HEK293 (cell line): Measurements from ENCODE around the gene VRK3.

Experiments used
- EGR2 ChIP-seq: fragments of 450-650 bp; formaldehyde crosslinking; IDR thresholded peaks from 2 replicates; pipeline ENCODE4 v1.5.1; 2016; ENCODE audit warnings: low read depth, missing biosample characterization, missing genetic modification characterization
- FEZF1 ChIP-seq: fragments of 450-650 bp; formaldehyde crosslinking; IDR thresholded peaks from 2 replicates; pipeline ENCODE4 v1.5.1; 2016; ENCODE audit warnings: missing biosample characterization, missing genetic modification characterization
- GLIS1 ChIP-seq: fragments of 450-650 bp; formaldehyde crosslinking; IDR thresholded peaks from 2 replicates; pipeline ENCODE4 v1.5.1; 2016; ENCODE audit warnings: missing biosample characterization, missing genetic modification characterization
- HOXA7 ChIP-seq: sonication (generic); formaldehyde crosslinking; IDR thresholded peaks from 2 replicates; pipeline ENCODE4 v1.8.1; 2022; ENCODE audit warnings: missing genetic modification reagents, borderline replicate concordance
- HOXC10 ChIP-seq: sonication (generic); formaldehyde crosslinking; IDR thresholded peaks from 2 replicates; pipeline ENCODE4 v1.8.1; 2023; ENCODE audit warnings: mild to moderate bottlenecking, missing genetic modification reagents
- KLF16 ChIP-seq: fragments of 450-650 bp; formaldehyde crosslinking; IDR thresholded peaks from 2 replicates; pipeline ENCODE4 v1.5.1; 2017; ENCODE audit warnings: missing biosample characterization, missing genetic modification characterization
- MYNN ChIP-seq: fragments of 450-650 bp; formaldehyde crosslinking; IDR thresholded peaks from 2 replicates; pipeline ENCODE4 v1.5.1; 2016; ENCODE audit warnings: missing biosample characterization, missing genetic modification characterization, borderline replicate concordance
- SCRT1 ChIP-seq: fragments of 450-650 bp; formaldehyde crosslinking; IDR thresholded peaks from 2 replicates; pipeline ENCODE4 v1.5.1; 2016; ENCODE audit warnings: missing biosample characterization, missing genetic modification characterization, borderline replicate concordance
- SCRT2 ChIP-seq: fragments of 450-650 bp; formaldehyde crosslinking; IDR thresholded peaks from 2 replicates; pipeline ENCODE4 v1.5.1; 2016; ENCODE audit warnings: missing biosample characterization, missing genetic modification characterization
- SP2 ChIP-seq: fragments of 450-650 bp; formaldehyde crosslinking; IDR thresholded peaks from 2 replicates; pipeline ENCODE4 v1.5.1; 2016; ENCODE audit warnings: missing biosample characterization, missing genetic modification characterization
- TSHZ1 ChIP-seq: fragments of 450-650 bp; formaldehyde crosslinking; IDR thresholded peaks from 2 replicates; pipeline ENCODE4 v1.5.1; 2016; ENCODE audit warnings: missing biosample characterization, missing genetic modification characterization, borderline replicate concordance
- ZBTB17 ChIP-seq: fragments of 450-650 bp; formaldehyde crosslinking; IDR thresholded peaks from 2 replicates; pipeline ENCODE4 v1.5.1; 2016; ENCODE audit warnings: missing biosample characterization, missing genetic modification characterization
- ZBTB20 ChIP-seq: fragments of 450-650 bp; formaldehyde crosslinking; IDR thresholded peaks from 2 replicates; pipeline ENCODE4 v1.5.1; 2016; ENCODE audit warnings: missing biosample characterization, missing genetic modification characterization
- ZBTB7A ChIP-seq: fragments of 450-650 bp; formaldehyde crosslinking; IDR thresholded peaks from 2 replicates; pipeline ENCODE4 v1.5.1; 2016; ENCODE audit warnings: low read depth, missing biosample characterization, missing genetic modification characterization
- ZBTB8A ChIP-seq: fragments of 450-650 bp; formaldehyde crosslinking; IDR thresholded peaks from 2 replicates; pipeline ENCODE4 v1.5.1; 2016; ENCODE audit warnings: missing biosample characterization, missing genetic modification characterization
- ZFHX2 ChIP-seq: fragments of 450-650 bp; formaldehyde crosslinking; conservative IDR thresholded peaks from 2 replicates; pipeline ENCODE4 v1.5.1; 2016; ENCODE audit warnings: missing biosample characterization, missing genetic modification characterization
- ZFP3 ChIP-seq: fragments of 450-650 bp; formaldehyde crosslinking; IDR thresholded peaks from 2 replicates; pipeline ENCODE4 v1.5.1; 2016; ENCODE audit warnings: low read depth, missing biosample characterization, missing genetic modification characterization
- ZFP37 ChIP-seq: fragments of 450-650 bp; formaldehyde crosslinking; IDR thresholded peaks from 2 replicates; pipeline ENCODE4 v1.5.1; 2016; ENCODE audit warnings: missing biosample characterization, missing genetic modification characterization
- ZNF18 ChIP-seq: fragments of 450-650 bp; formaldehyde crosslinking; IDR thresholded peaks from 2 replicates; pipeline ENCODE4 v1.5.1; 2016; ENCODE audit warnings: missing biosample characterization, missing genetic modification characterization
- ZNF19 ChIP-seq: fragments of 450-650 bp; formaldehyde crosslinking; IDR thresholded peaks from 2 replicates; pipeline ENCODE4; 2016; ENCODE audit warnings: missing biosample characterization, missing genetic modification characterization, low read depth
- ZNF23 ChIP-seq: fragments of 450-650 bp; formaldehyde crosslinking; IDR thresholded peaks from 2 replicates; pipeline ENCODE4 v1.5.1; 2016; ENCODE audit warnings: missing biosample characterization, missing genetic modification characterization, borderline replicate concordance
- ZNF248 ChIP-seq: fragments of 450-650 bp; formaldehyde crosslinking; IDR thresholded peaks from 2 replicates; pipeline ENCODE4 v1.5.1; 2017; ENCODE audit warnings: missing biosample characterization, missing genetic modification characterization
- ZNF292 ChIP-seq: fragments of 450-650 bp; formaldehyde crosslinking; IDR thresholded peaks from 2 replicates; pipeline ENCODE4 v1.5.1; 2016; ENCODE audit warnings: low read depth, missing biosample characterization, missing genetic modification characterization, borderline replicate concordance
- ZNF335 ChIP-seq: fragments of 450-650 bp; formaldehyde crosslinking; conservative IDR thresholded peaks from 2 replicates; pipeline ENCODE4 v1.5.1; 2016; ENCODE audit warnings: missing biosample characterization, missing genetic modification characterization
- ZNF529 ChIP-seq: fragments of 450-650 bp; formaldehyde crosslinking; IDR thresholded peaks from 2 replicates; pipeline ENCODE4 v1.5.1; 2017; ENCODE audit warnings: missing genetic modification characterization, missing biosample characterization; ENCODE audit not compliant: insufficient replicate concordance
- ZNF571 ChIP-seq: fragments of 450-650 bp; formaldehyde crosslinking; IDR thresholded peaks from 2 replicates; pipeline ENCODE4 v1.5.0; 2017; ENCODE audit warnings: missing biosample characterization, missing genetic modification characterization
- ZNF600 ChIP-seq: fragments of 450-650 bp; formaldehyde crosslinking; IDR thresholded peaks from 2 replicates; pipeline ENCODE4 v1.5.1; 2016; ENCODE audit warnings: missing biosample characterization, missing genetic modification characterization
- ZNF639 ChIP-seq: fragments of 450-650 bp; formaldehyde crosslinking; IDR thresholded peaks from 2 replicates; pipeline ENCODE4 v1.5.1; 2016; ENCODE audit warnings: missing biosample characterization, missing genetic modification characterization
- ZNF660 ChIP-seq: fragments of 450-650 bp; IDR thresholded peaks from 2 replicates; pipeline ENCODE4 v1.5.1; 2018; ENCODE audit warnings: missing biosample characterization, mild to moderate bottlenecking, missing genetic modification characterization
- ZNF707 ChIP-seq: fragments of 450-650 bp; formaldehyde crosslinking; IDR thresholded peaks from 2 replicates; pipeline ENCODE4 v1.5.1; 2016; ENCODE audit warnings: missing biosample characterization, missing genetic modification characterization
- ZNF76 ChIP-seq: fragments of 450-650 bp; formaldehyde crosslinking; IDR thresholded peaks from 2 replicates; pipeline ENCODE4; 2016; ENCODE audit warnings: low read depth, missing biosample characterization, missing genetic modification characterization, borderline replicate concordance
- TF ChIP-seq, protein P1 (sequence below): fragments of 450-650 bp; formaldehyde crosslinking; IDR thresholded peaks from 2 replicates; pipeline ENCODE4 v1.5.1; 2016; ENCODE audit warnings: missing biosample characterization, missing genetic modification characterization

Gene VRK3

DNA sequence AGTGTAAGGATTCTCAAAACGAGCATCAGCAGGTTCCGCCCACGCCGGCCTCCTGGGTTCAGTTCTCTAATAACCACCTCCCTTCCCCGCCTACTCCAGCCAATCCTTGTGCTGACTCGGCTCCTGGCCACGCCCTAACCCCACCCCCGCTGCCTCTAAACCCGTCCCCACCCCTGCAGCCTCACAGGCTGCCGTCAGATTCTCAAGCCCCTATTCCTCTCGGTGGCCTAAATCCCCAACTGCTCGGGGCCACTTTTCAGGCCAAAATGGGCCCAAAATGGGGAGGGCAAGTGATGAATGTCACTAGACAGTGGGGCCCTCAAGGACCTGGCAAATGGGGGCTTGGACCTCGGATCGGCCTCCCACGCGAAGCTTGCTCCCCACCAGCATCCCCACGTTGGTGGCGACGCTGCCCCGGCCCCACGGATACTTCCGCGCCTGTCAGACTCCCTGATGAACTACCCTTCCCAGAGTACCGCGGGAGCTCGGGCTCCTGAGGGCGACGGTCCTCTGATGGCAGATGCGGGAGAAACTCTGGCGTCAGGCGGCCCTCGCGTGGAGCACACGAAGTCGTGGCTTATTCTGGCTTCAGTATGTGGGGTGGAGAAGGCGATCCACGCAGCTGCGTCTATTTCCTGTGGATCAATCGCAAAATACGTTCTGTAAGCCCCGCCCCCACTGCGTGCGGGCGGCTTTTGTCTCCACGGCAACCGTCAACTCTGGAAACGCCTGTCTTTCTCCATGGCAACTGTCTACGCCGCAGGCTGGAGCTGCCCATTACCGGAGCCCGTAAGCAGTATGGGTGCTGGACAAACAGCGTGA, 25.4 kb upstream of the VRK3 start (continued):
- TF ChIP-seq ZBTB7A (tag by site-specific recombination) (no peak), SCRT2 (tag by site-specific recombination) (no peak), ZNF707 (tag by site-specific recombination) (no peak), HOXC10 (CRISPR knock-in tag) (no peak), ZNF23 (no peak), HOXA7 (CRISPR knock-in tag) (no peak), ZNF292 (tag by site-specific recombination) (no peak), ZNF639 (tag by site-specific recombination) (0 out of 2 replicates have a peak, but pooled peaks have one; percentile 28), ZBTB8A (peak; percentile 80), ZNF18 (tag by site-specific recombination) (no peak), TSHZ1 (tag by site-specific recombination) (no peak), ZNF571 (tag by site-specific recombination) (no peak), ZNF76 (peak; percentile 82), GLIS1 (tag by site-specific recombination) (peak; percentile 87), ZNF19 (tag by site-specific recombination) (no peak), SCRT1 (tag by site-specific recombination) (no peak), ZNF335 (peak; percentile 99), EGR2 (tag by site-specific recombination) (peak; percentile 67), ZNF248 (tag by site-specific recombination) (no peak), SP2 (tag by site-specific recombination) (peak; percentile 72), ZFP3 (no peak), ZNF660 (tag by site-specific recombination) (peak; percentile 35; the same call in 1 of the 2 replicates), FEZF1 (tag by site-specific recombination) (peak; percentile 42; the same call in 1 of the 2 replicates), ZBTB20 (peak; percentile 73), ZNF529 (tag by site-specific recombination) (no peak), ZNF600 (tag by site-specific recombination) (peak; percentile 18; the same call in 1 of the 2 replicates), ZBTB17 (peak; percentile 79), MYNN (tag by site-specific recombination) (peak; percentile 95), KLF16 (tag by site-specific recombination) (peak; percentile 55), ZFP37 (0 out of 2 replicates have a peak, but pooled peaks have one; percentile 52), ZFHX2 (tag by site-specific recombination) (peak; percentile 81)
- TF ChIP-seq, protein P1, sequence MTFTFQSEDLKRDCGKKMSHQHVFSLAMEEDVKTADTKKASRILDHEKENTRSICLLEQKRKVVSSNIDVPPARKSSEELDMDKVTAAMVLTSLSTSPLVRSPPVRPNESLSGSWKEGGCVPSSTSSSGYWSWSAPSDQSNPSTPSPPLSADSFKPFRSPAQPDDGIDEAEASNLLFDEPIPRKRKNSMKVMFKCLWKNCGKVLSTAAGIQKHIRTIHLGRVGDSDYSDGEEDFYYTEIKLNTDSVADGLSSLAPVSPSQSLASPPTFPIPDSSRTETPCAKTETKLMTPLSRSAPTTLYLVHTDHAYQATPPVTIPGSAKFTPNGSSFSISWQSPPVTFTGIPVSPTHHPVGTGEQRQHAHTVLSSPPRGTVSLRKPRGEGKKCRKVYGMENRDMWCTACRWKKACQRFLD, result no peak
